ENCODE data around the gene GDI2.
"Not testable (repeated sequence)": the region's sequence is repeated elsewhere in the genome, so short reads cannot be mapped to it uniquely, and the experiment has no call there.

Gene GDI2

DNA sequence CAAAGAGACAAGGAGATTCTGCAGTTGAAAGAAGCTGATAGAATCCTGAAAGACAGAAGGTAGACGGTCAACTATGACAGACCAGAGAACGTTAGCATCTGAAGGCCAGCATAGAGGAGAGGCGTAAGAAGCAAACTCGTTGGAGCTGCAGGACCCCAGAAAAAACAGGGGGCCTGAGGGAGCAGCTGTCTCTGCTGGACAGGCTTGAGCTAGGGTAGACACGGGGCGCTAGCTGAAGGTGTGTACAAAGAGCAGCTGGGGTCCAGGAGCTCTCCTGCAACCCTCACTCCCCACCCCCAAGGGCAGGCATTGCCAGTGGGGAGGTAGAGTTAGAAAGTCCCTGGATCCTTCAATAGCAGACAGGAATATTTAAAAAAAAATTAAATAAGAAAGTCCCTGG lies 14.6 kb upstream of the GDI2 start:
- H3K4me3 ChIP-seq (ENCODE audit: low read depth, low read length): no peak overlapping the region
- DNase-seq (ENCODE audit: low read depth): no peak
- TF ChIP-seq, protein P1, sequence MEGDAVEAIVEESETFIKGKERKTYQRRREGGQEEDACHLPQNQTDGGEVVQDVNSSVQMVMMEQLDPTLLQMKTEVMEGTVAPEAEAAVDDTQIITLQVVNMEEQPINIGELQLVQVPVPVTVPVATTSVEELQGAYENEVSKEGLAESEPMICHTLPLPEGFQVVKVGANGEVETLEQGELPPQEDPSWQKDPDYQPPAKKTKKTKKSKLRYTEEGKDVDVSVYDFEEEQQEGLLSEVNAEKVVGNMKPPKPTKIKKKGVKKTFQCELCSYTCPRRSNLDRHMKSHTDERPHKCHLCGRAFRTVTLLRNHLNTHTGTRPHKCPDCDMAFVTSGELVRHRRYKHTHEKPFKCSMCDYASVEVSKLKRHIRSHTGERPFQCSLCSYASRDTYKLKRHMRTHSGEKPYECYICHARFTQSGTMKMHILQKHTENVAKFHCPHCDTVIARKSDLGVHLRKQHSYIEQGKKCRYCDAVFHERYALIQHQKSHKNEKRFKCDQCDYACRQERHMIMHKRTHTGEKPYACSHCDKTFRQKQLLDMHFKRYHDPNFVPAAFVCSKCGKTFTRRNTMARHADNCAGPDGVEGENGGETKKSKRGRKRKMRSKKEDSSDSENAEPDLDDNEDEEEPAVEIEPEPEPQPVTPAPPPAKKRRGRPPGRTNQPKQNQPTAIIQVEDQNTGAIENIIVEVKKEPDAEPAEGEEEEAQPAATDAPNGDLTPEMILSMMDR (conservative IDR thresholded peaks at IDR 0.05; ENCODE audit: low read depth, low read length): no peak

GRCh38 chr10:5826511-5826910 lies 13.3 kb upstream of the GDI2 start:
- H3K4me3 ChIP-seq (ENCODE audit: low read depth, low read length); DNase-seq (ENCODE audit: low read depth): not testable (repeated sequence)

- DNase-seq (ENCODE audit: low read depth): no peak
- TF ChIP-seq, protein P1 (conservative IDR thresholded peaks at IDR 0.05; ENCODE audit: low read depth, low read length): no peak
- no peak overlapping the region for H3K4me3 ChIP-seq (ENCODE audit: low read depth, low read length)
These were observed 5.7 kb upstream of the GDI2 start for GRCh38 chr10:5818894-5819293.

DNA sequence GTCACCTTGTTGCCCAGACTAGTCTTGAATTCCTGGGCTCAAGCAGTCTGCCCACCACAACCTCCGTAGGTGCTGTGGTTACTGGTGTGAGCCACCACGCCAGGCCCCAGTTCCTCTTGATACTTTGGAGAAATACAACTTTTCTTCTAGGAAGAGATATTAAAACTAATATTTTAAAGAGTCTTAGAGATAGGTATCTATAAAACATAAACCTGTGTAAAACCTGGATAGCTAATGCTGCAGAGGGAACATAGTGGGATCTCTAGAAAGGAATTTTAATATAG lies 4.8 kb upstream of the GDI2 start:
- no peak for DNase-seq (ENCODE audit: low read depth)
- TF ChIP-seq, protein P1 (conservative IDR thresholded peaks at IDR 0.05; ENCODE audit: low read depth, low read length): no peak
- no peak overlapping the region for H3K4me3 ChIP-seq (ENCODE audit: low read depth, low read length)

GRCh38 chr10:5817322-5818047 lies 4.3 kb upstream of the GDI2 start:
- no peak overlapping the region for H3K4me3 ChIP-seq (ENCODE audit: low read depth, low read length)
- TF ChIP-seq, protein P1 (conservative IDR thresholded peaks at IDR 0.05; ENCODE audit: low read depth, low read length): no peak
- no peak for DNase-seq (ENCODE audit: low read depth)

DNA sequence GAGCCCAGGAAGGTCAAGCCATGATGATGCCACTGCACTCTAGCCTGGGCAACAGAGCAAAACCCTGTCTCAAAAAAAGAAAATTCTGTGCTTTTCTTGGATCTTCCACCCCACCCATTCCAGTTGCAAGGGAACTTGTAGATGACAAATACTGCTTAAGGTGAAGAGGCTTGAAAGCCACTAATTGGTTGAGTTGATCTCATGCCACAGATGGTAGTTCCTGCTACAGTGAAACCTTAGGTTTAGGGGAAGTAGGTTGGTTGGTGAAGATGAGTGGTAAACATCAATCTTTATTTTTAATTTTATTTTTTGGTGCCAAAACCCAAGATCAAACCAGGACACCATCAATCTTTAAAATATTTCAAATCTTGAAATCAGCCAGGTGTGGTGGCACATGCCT lies 2.9 kb upstream of the GDI2 start:
- no peak for DNase-seq (ENCODE audit: low read depth)
- no peak overlapping the region for H3K4me3 ChIP-seq (ENCODE audit: low read depth, low read length)
- TF ChIP-seq, protein P1 (conservative IDR thresholded peaks at IDR 0.05; ENCODE audit: low read depth, low read length): no peak

- H3K4me3 ChIP-seq (ENCODE audit: low read depth, low read length): peak overlapping the region; percentile 95
- TF ChIP-seq, protein P1 (conservative IDR thresholded peaks at IDR 0.05; ENCODE audit: low read depth, low read length): no peak
- DNase-seq (ENCODE audit: low read depth): no peak
These were observed 1.2 kb upstream of the GDI2 start for GRCh38 chr10:5814110-5815107.

Measured in choroid plexus epithelial cell (primary cell).